NK-92 (cell line): ENCODE measurements around the gene NRP1.

Source experiments
- DNase-seq: peaks from one replicate; lab custom pipeline; 2025; ENCODE audit not compliant: unreplicated experiment; lab: John Stamatoyannopoulos, UW

The NRP1 gene

DNA sequence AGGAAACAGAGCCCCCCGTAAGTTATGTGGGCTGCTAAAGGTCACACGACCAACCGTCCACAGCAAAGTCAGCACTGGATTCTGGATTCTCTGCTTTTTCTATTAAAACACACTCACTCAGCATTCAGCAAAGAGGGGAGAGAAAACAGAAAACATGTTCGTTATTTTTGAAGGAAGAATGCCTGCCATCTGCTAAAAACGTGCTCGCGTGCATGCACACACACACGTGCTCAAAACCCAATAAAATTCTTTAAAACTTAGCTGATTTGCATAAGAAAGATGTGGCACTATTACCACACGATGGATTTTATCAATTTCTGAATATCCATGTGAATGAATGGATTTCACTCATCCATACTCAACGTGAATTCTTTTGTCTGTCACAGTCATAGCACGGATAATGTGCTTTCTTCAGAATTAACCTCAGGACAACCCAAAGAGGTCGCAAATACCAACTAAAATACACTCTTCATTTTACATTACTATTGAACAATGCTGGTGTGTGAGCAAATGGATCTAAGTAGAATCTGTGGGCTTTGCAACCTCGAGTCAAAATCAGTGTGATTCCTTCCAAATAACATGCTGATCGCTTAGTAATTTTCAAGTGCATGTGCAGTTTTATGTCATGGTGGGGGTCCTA, 40.8 kb downstream of the NRP1 start:
- DNase-seq: no peak

GRCh38 chr10:33293076-33293475, 41.4 kb downstream of the NRP1 start:
- no peak for DNase-seq

GRCh38 chr10:33291053-33291592, 43.3 kb downstream of the NRP1 start:
- DNase-seq: no peak

- no peak for DNase-seq
Measured at GRCh38 chr10:33290321-33291052, 44.0 kb downstream of the NRP1 start.

DNA sequence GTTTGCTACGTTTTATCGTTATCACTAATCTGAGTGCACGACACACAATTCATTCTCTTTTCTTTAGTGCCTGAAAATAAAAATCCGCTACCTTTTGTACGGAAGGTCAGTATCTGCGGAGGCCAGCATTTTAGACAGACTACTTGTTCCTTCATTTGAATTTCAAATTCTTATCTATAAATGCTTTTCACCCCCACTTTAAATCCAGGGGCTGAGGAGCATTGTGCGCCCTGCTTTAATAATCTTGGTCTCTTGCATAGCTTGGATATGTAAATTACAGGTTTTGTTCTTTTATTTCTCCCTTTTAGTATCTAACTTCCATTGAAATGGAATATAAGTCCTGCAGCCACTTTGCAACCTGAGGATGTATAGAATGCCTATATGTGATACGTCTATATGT, 44.7 kb downstream of the NRP1 start:
- DNase-seq: no peak

DNA sequence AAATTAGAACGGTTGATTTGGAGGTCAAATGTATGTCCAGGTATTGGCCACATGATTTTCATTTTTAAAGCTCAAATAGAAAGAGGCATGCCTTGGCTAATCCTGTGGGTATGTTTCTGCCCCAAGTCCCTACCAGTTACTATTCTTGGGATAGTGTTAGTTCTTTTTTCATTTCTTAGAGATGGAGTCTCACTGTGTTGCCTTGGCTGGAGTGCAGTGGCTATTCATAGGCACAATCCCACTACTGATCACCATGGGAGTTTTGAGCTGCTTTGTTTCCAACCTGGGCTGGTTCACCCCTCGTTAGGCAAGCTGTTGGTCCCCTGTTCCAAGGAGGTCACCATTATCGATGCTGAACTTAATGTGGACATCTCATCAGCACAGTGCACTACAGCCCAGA, 46.3 kb downstream of the NRP1 start:
- no peak for DNase-seq

- no peak for DNase-seq
Measured at GRCh38 chr10:33287112-33287511, 47.4 kb downstream of the NRP1 start.

- no peak for DNase-seq
Measured at GRCh38 chr10:33286157-33286934, 48.1 kb downstream of the NRP1 start.

DNA sequence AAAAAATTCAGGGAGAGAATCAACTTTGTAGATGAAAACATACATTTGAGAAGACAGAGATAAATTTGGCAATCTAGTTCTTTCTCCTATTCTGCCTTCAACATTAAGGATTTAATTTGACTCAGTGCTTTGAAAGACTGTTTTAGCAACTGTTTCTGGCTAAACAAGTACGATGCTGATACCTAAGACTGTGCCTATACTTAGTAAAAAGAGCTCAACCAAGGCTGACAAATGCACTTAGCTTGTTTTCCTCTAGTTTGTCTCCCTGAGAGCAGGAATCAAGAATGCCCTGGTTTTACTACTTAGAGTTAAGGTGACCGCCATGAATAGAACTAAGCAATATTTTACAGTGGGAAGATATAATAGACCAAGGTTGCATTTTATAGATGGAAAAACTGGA, 49.5 kb downstream of the NRP1 start:
- DNase-seq: no peak

- DNase-seq: no peak
Measured at GRCh38 chr10:33279811-33280602, 54.5 kb downstream of the NRP1 start.

DNA sequence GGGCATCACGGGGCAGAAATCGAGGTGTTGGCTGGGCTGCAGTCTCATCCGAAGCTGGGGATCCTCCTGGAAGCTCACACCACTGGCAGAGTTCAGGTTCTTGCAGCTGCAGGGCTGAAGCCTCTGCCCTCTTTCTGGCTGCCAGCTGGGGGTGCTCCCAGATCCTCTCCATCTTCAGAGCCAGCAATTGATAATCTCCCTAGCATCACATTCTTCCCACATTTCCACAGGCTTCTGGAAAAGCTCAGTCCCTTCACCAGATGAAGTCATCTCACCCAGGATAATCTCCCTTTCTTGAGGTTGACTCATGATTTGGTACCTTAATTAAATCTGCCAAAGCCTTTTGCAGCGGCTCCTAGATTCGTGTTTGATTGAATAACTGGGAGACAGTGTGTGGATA, 55.2 kb downstream of the NRP1 start:
- no peak for DNase-seq

DNA sequence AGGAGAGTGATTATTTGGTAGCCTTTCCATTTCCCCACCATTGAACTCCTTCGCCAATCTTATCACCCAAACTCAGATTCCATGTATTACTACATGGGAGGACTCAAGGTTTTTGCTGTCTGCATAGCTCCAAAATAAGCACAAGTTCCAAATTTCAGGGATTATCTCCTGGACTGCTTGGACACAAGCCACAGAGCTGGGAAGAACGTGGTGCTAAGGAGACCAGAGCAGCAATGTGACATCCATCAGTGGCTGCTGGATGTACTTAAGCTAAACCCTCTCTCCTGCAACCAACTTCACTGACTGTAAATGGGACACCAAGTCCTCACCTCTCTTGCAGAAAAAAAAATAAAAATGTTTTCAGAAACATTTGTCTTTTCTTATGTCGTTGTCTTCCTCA, 56.3 kb downstream of the NRP1 start:
- no peak for DNase-seq

DNA sequence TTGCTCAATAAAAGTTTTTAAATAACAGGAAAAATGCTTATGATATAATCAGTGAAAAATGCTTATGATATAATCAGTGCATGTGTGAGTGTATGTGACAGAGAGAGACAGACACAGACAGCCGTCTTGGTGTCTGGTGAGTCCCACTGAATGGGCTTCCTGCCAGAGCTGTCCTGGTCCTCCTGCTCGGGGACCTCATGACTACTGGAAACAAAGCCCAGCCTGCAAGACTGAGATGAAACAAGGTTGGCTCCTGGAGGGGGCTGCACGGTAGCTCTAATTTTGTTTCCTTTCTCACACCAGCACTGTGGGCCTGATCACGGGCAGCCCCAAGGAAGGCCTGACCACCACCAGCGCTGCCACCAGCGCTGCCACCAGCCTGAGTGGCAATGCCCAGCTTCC, 57.3 kb downstream of the NRP1 start:
- DNase-seq: no peak

DNA sequence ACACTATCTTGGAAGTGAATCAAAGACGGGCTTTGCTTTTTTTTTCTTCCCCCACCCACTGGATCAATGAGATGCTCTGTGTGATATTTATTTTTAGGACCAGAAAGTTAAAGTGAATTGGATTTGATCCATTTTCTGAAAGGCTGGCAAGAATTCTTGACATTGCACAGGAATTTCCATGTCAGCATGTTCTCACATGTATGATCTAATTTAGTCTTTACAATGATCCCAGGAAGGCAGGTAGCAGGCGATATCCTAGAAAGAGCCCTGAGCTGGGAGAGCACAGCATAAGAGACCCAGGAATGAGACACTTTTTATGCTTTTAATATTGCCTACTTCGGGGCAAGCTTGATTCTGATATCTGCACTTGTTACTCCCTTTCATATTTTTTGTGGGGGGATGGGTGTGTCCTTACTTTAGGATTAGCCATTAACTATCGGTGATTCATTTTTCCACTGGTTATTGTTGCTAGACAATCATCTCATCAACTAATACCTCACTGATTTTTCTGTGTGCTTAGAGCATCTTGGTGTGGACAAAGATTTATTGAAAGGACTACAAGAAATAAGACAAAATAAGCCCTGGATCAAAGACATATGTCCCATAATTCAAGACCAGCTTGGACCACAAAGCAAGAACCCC, 58.1 kb downstream of the NRP1 start:
- DNase-seq: no peak

DNA sequence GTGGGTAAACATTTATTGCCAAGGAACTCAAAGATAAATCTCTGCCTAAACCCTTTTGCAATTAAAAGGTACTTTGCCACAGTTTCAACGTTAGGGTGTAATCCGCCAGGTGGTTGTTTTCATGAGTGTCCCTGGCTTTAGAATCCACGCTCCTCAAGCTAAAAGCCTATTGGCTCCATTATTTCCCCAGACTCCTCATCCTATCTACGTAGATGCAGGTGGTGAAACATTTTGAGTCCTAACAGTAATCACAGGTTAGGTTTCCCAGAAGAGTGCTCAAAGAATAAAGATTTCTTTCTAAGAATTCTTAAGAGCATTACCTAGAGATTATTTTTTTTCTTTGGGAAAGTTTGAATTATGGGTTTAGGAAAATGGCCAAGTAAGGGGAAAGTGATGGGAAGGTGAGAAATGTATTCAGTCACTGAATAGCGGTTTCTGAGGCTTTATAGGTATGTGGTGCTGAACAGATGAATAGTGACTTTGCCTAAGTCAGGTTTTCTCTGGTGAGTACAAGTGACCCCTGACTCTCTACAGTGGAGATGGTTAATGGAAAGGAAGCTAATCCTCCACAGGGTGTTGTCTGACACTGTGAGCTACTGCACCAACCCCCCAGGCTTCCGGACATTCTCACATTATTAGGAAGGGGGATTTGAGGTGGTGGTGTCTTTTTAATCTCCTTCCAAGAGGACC, 60.2 kb downstream of the NRP1 start:
- no peak for DNase-seq

GRCh38 chr10:33273295-33274002, 61.0 kb downstream of the NRP1 start:
- no peak for DNase-seq

- DNase-seq: no peak
Measured at GRCh38 chr10:33272635-33273034, 61.8 kb downstream of the NRP1 start.

GRCh38 chr10:33271969-33272583, 62.4 kb downstream of the NRP1 start:
- no peak for DNase-seq

DNA sequence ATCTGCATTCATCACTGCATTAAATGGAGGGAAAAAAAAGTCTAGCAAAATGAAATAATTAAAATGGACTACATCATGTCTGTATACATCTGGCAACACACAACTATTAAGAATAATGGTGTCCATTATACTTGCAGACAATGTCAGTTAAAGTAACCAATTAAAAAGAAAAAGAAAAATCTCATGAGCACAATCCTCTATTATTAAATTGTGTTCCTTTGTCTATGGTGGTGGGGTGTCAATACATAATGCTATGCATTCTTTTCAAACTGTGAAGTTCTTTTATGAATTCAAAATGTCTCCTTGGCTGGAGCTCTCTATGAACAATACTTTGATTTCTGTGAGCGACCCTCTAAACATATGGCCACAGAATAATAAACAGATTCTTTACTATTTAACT, 63.5 kb downstream of the NRP1 start:
- DNase-seq: no peak
